Upper lobe of left lung (tissue), 6 donors: ENCODE results near the gene MRPL20. TPM values are rescaled to one million over a fixed set of nuclear protein-coding genes. Genes with fewer than 3 reads are reported as not detected.

Source experiments
- ATAC-seq, 2 donors: fragments of 200-7000 bp; cut with Tn5 transposase; one replicate each; pipeline ENCODE4 v1.9.1; 2022; ENCODE audit warnings: mild to moderate bottlenecking in 2 of 2, moderate library complexity in 2 of 2; ENCODE audit not compliant: low FRiP score in 2 of 2
- DNase-seq, 2 donors: peaks; one replicate each; pipeline ENCODE4 v3.0.0-alpha.2; 2019 to 2020
- H3K27ac ChIP-seq, 4 donors: fragments of 200-600 bp; sonication (generic); one replicate each; pipeline ENCODE4 v1.5.1; 2016 to 2019
- H3K27me3 ChIP-seq, 4 donors: fragments of 200-600 bp; sonication (generic); one replicate each; pipeline ENCODE4 v1.5.1; 2017 to 2019
- H3K36me3 ChIP-seq, 4 donors: fragments of 200-600 bp; sonication (generic); one replicate each; pipeline ENCODE4 v1.5.1; 2016 to 2019
- H3K4me1 ChIP-seq, 4 donors: fragments of 200-600 bp; sonication (generic); one replicate each; pipeline ENCODE4 v1.5.1; 2018 to 2019
- H3K4me3 ChIP-seq, 4 donors: fragments of 200-600 bp; sonication (generic); one replicate each; pipeline ENCODE4 v1.5.1; 2017 to 2019; ENCODE audit warnings: mild to moderate bottlenecking in 2 of 4, moderate library complexity in 1 of 4
- H3K9me3 ChIP-seq, 4 donors: fragments of 200-600 bp; sonication (generic); one replicate each; pipeline ENCODE4 v1.5.1; 2018 to 2019
- EP300 ChIP-seq, 4 donors: sonication (generic); formaldehyde crosslinking; IDR thresholded peaks; one replicate each; pipeline ENCODE4 v1.5.1; 2017; ENCODE audit warnings: antibody characterized with exemption in 4 of 4, control low read depth in 2 of 4
- POLR2A ChIP-seq, 4 donors: fragments of 450-650 bp; IDR thresholded peaks; one replicate each; pipeline ENCODE4 v1.5.1; 2016 to 2017; ENCODE audit warnings: antibody characterized with exemption in 4 of 4, mild to moderate bottlenecking in 2 of 4
- POLR2AphosphoS5 ChIP-seq, 2 donors: sonication (generic); formaldehyde crosslinking; IDR thresholded peaks; one replicate each; pipeline ENCODE4 v1.5.1; 2017; ENCODE audit warnings: antibody characterized with exemption in 2 of 2
- WGBS, 2 donors: methylation state at CpG; one replicate each; pipeline ENCODE4 v1.1.5; 2017 to 2018; 5-methylcytosine and 5-hydroxymethylcytosine counted together
- total RNA-seq, 6 donors: library from RNA; depleted of rRNA in 4 of 6; stranded (reverse); fragments of >200 nt in 4 of 6; gene quantifications; one replicate each; pipeline versions ENCODE4 v1.1.0 to v1.2.1, GENCODE V29; 2016 to 2021
- TF ChIP-seq, protein P1 (sequence below), 6 experiments: fragments of 450-650 bp in 4 of 6; fragments of 200-600 bp in 2 of 6; sonication (generic) in 2 of 6; IDR thresholded peaks; one replicate each; pipeline ENCODE4 v1.5.1; 2016 to 2019; ENCODE audit warnings: antibody characterized with exemption in 6 of 6
- donor health status: DM: no; HTN: no; CAD: no; lungs with moderate emphysema.
- donor health status: DM: no; HTN: yes; CAD: no; lungs with severe emphysema.

Gene MRPL20
- total RNA-seq, 6 donors from 2014 or later: 90.7 to 145 (median 101) TPM

DNA sequence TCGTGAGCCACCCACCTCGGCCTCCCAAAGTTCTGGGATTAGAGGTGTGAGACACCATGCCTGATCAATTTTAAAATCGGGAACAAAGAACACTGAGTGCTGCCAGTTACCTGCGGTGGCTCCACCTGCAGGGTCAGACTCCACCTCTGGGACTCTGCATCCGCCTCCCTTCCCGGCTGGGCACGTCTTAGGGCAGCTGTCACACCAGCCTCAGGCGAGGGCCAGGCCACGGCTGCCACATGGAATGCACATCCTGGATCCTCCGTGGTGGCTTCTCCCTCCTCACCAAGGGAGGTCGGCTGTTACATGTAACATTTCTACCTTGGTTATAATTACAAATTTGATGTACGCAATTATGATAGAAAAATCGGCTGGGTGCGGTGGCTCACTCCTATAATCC, 42.8 kb downstream of the MRPL20 start:
- peak in 1 of 2 donors; percentile 55 for DNase-seq
- WGBS, 2 donors: 83 to 88% methylated on average over 7 to 14 of the region's 14 CpGs
- no peak for ATAC-seq

DNA sequence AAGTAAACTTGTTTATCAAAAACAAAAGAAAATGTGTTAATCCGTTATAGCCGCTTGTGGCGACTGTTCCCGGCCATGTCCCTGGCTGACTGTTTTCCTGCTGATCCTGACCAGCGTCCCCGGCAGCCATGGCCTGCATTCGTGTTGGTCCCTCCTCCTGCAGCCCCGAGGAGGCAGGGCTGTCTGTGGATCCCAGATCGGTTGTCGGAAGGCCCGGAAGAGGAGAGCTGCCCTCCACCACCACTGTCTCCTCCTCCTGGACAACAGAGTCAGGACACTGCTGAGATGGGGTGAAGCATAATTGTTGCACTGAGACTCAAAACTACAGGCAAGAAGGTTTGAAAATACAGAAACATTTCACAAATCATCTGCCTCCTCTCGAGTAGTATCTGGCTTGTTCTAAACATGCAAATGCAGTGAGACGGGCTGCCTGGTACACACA, 45.1 kb downstream of the MRPL20 start:
- DNase-seq (no peak), ATAC-seq (peak in 1 of 2 donors; percentile 58)
- Histone ChIP-seq H3K36me3 (no peaks in the 10 kb centered on the region), H3K4me3 (no peak overlapping the region), H3K27me3 (peaks cover 0 to 16% (median 3%) of the 10 kb centered on the region in 4 donors), H3K27ac (peak overlapping the region; percentile 57 to 69 (median 60)), H3K4me1 (peaks cover 13 to 30% (median 21%) of the 10 kb centered on the region in 4 donors), H3K9me3 (no peaks in the 10 kb centered on the region)
- 29 to 39% methylated on average over 11 to 13 of the region's 13 CpGs for WGBS, 2 donors
- TF ChIP-seq, protein P1, sequence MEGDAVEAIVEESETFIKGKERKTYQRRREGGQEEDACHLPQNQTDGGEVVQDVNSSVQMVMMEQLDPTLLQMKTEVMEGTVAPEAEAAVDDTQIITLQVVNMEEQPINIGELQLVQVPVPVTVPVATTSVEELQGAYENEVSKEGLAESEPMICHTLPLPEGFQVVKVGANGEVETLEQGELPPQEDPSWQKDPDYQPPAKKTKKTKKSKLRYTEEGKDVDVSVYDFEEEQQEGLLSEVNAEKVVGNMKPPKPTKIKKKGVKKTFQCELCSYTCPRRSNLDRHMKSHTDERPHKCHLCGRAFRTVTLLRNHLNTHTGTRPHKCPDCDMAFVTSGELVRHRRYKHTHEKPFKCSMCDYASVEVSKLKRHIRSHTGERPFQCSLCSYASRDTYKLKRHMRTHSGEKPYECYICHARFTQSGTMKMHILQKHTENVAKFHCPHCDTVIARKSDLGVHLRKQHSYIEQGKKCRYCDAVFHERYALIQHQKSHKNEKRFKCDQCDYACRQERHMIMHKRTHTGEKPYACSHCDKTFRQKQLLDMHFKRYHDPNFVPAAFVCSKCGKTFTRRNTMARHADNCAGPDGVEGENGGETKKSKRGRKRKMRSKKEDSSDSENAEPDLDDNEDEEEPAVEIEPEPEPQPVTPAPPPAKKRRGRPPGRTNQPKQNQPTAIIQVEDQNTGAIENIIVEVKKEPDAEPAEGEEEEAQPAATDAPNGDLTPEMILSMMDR (IDR thresholded peaks at IDR 0.05): no peak
- TF ChIP-seq POLR2A (IDR thresholded peaks at IDR 0.05) (no peak), POLR2AphosphoS5 (IDR thresholded peaks at IDR 0.05) (no peak), EP300 (IDR thresholded peaks at IDR 0.05) (no peak)

More for the DNA sequence above, 42.8 kb downstream of the MRPL20 start:
- Histone ChIP-seq H3K9me3 (no peaks in the 10 kb centered on the region), H3K4me1 (peaks cover 0 to 19% (median 13%) of the 10 kb centered on the region in 4 donors), H3K4me3 (no peak overlapping the region), H3K36me3 (no peaks in the 10 kb centered on the region), H3K27ac (no peak overlapping the region), H3K27me3 (no peaks in the 10 kb centered on the region)
- TF ChIP-seq POLR2A (IDR thresholded peaks at IDR 0.05): no peak
- no peak for TF ChIP-seq POLR2AphosphoS5 (IDR thresholded peaks at IDR 0.05)
- TF ChIP-seq, protein P1 (IDR thresholded peaks at IDR 0.05): no peak
- no peak for TF ChIP-seq EP300 (IDR thresholded peaks at IDR 0.05)

- peaks cover 0 to 20% (median 4%) of the 10 kb centered on the region in 4 donors for H3K27me3 ChIP-seq
- no peak overlapping the region for H3K4me3 ChIP-seq
These were observed 45.7 kb downstream of the MRPL20 start for GRCh38 chr1:1361233-1361981.

GRCh38 chr1:1360506-1361169, 46.5 kb downstream of the MRPL20 start:
- peak; percentile 63 to 84 for ATAC-seq
- Histone ChIP-seq H3K27ac (peak overlapping the region; percentile 76 to 85 (median 83)), H3K9me3 (no peaks in the 10 kb centered on the region), H3K27me3 (peaks cover 0 to 27% (median 4%) of the 10 kb centered on the region in 4 donors), H3K4me3 (no peak overlapping the region), H3K36me3 (no peaks in the 10 kb centered on the region), H3K4me1 (peaks cover 14 to 43% (median 35%) of the 10 kb centered on the region in 4 donors)
- peak in 1 of 2 donors; percentile 71 for DNase-seq
- 69 to 92% methylated on average over 13 to 19 of the region's 20 CpGs for WGBS, 2 donors
- TF ChIP-seq EP300 (IDR thresholded peaks at IDR 0.05) (no peak), POLR2AphosphoS5 (IDR thresholded peaks at IDR 0.05) (peak in 1 of 2 donors; percentile 49), POLR2A (IDR thresholded peaks at IDR 0.05) (no peak)

More at GRCh38 chr1:1361233-1361981, 45.7 kb downstream of the MRPL20 start:
- Histone ChIP-seq H3K27ac (peak overlapping the region; percentile 57 to 69 (median 60)), H3K4me1 (peaks cover 13 to 36% (median 27%) of the 10 kb centered on the region in 4 donors), H3K36me3 (no peaks in the 10 kb centered on the region), H3K9me3 (no peaks in the 10 kb centered on the region)
- DNase-seq (peak in 1 of 2 donors; percentile 78), ATAC-seq (no peak)
- TF ChIP-seq POLR2AphosphoS5 (IDR thresholded peaks at IDR 0.05): no peak
- TF ChIP-seq, protein P1 (IDR thresholded peaks at IDR 0.05): no peak
- TF ChIP-seq POLR2A (IDR thresholded peaks at IDR 0.05): no peak
- no peak for TF ChIP-seq EP300 (IDR thresholded peaks at IDR 0.05)
- 70 to 75% methylated on average over 21 to 34 of the region's 35 CpGs for WGBS, 2 donors
